ENCODE results near the gene ISOC1.

ISOC1 gene

GRCh38 chr5:129096382-129096991 lies 1.9 kb downstream of the ISOC1 start:
- no peak for FAIRE-seq

GRCh38 chr5:129097498-129098296 lies 3.1 kb downstream of the ISOC1 start:
- FAIRE-seq = no peak

GRCh38 chr5:129098488-129099183 lies 4.1 kb downstream of the ISOC1 start:
- no peak for FAIRE-seq

GRCh38 chr5:129099184-129099569 lies 4.6 kb downstream of the ISOC1 start:
- no peak for FAIRE-seq

GRCh38 chr5:129101794-129102193 lies 7.2 kb downstream of the ISOC1 start:
- FAIRE-seq = no peak

- no peak for FAIRE-seq
Observed at GRCh38 chr5:129103397-129103796, 8.8 kb downstream of the ISOC1 start.

- FAIRE-seq = no peak
Observed at GRCh38 chr5:129104915-129105455, 10.4 kb downstream of the ISOC1 start.

GRCh38 chr5:129107637-129108036 lies 13.1 kb downstream of the ISOC1 start:
- FAIRE-seq = no peak

- no peak for FAIRE-seq
Observed at GRCh38 chr5:129110742-129111141, 16.2 kb downstream of the ISOC1 start.

GRCh38 chr5:129111351-129111750 lies 16.8 kb downstream of the ISOC1 start:
- FAIRE-seq = no peak

- FAIRE-seq = no peak
Observed at GRCh38 chr5:129112295-129112694, 17.7 kb downstream of the ISOC1 start.

GRCh38 chr5:129113867-129114266 lies 19.3 kb downstream of the ISOC1 start:
- FAIRE-seq = peak; percentile 38

- FAIRE-seq = no peak
Observed at GRCh38 chr5:129114539-129115193, 20.1 kb downstream of the ISOC1 start.

- FAIRE-seq = no peak
Observed at GRCh38 chr5:129115680-129116079, 21.1 kb downstream of the ISOC1 start.

GRCh38 chr5:129116797-129117196 lies 22.2 kb downstream of the ISOC1 start:
- no peak for FAIRE-seq

- FAIRE-seq = no peak
Observed at GRCh38 chr5:129118405-129118804, 23.9 kb downstream of the ISOC1 start.

- no peak for FAIRE-seq
Observed at GRCh38 chr5:129118826-129119225, 24.3 kb downstream of the ISOC1 start.

GRCh38 chr5:129120158-129120581 lies 25.6 kb downstream of the ISOC1 start:
- no peak for FAIRE-seq

- no peak for FAIRE-seq
Observed at GRCh38 chr5:129122560-129122959, 28.0 kb downstream of the ISOC1 start.

GRCh38 chr5:129124608-129125007 lies 30.1 kb downstream of the ISOC1 start:
- FAIRE-seq = no peak

- FAIRE-seq = no peak
Observed at GRCh38 chr5:129125819-129126218, 31.3 kb downstream of the ISOC1 start.

- no peak for FAIRE-seq
Observed at GRCh38 chr5:129133553-129133952, 39.0 kb downstream of the ISOC1 start.

GRCh38 chr5:129135633-129136032 lies 41.1 kb downstream of the ISOC1 start:
- FAIRE-seq = no peak
